VCaP (cell line): Measurements from ENCODE around the gene ZNF385A.

Experiments used
- H3K27ac ChIP-seq: fragments of 450-650 bp; 2 replicates; pipeline ENCODE4 v1.5.1; 2017
- TF ChIP-seq, protein P1 (sequence below): fragments of 450-650 bp; conservative IDR thresholded peaks from 2 replicates; pipeline ENCODE4 v1.5.1; 2017; ENCODE audit warnings: mild to moderate bottlenecking, moderate library complexity

ZNF385A gene

DNA sequence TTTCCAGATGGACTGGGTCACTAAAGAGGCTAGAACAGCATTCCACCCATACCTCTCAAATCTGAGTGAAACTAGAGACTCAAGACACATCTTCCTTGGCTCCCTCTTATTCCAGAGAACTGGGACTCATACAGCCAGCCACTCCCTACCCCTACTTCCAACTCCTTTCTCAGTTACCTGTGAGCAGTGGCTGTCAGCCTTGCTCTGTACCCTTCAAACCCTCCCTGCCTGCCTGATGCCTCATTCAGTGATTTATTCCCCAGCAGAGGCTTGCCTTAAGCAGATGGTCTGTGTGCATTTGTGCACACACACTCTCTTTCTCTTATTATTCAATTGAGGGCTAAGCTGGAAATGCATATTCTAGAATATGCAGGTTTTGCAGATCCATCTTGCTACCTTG lies 34.9 kb downstream of the ZNF385A start:
- no peak overlapping the region for H3K27ac ChIP-seq
- TF ChIP-seq, protein P1, sequence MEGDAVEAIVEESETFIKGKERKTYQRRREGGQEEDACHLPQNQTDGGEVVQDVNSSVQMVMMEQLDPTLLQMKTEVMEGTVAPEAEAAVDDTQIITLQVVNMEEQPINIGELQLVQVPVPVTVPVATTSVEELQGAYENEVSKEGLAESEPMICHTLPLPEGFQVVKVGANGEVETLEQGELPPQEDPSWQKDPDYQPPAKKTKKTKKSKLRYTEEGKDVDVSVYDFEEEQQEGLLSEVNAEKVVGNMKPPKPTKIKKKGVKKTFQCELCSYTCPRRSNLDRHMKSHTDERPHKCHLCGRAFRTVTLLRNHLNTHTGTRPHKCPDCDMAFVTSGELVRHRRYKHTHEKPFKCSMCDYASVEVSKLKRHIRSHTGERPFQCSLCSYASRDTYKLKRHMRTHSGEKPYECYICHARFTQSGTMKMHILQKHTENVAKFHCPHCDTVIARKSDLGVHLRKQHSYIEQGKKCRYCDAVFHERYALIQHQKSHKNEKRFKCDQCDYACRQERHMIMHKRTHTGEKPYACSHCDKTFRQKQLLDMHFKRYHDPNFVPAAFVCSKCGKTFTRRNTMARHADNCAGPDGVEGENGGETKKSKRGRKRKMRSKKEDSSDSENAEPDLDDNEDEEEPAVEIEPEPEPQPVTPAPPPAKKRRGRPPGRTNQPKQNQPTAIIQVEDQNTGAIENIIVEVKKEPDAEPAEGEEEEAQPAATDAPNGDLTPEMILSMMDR: no peak

DNA sequence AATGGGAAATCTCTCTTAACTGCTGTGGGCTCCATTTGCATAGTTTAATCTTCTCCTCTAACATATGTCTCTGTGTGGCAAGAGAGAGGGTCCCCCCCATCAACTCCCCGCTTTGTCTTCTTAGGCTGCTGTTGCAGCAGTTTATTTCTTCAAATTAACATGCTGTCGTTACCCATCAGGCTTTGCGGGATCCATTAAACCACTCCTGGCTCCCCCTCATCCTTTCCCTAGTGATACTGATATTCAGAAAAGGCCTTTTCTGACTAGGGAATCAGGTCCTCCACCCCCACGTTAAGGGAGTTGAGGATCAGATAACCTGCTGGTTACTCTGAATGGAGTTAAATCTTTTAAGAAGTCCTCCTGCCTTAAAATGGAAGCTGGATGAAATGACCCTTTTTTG lies 35.5 kb downstream of the ZNF385A start:
- TF ChIP-seq, protein P1: no peak
- no peak overlapping the region for H3K27ac ChIP-seq

DNA sequence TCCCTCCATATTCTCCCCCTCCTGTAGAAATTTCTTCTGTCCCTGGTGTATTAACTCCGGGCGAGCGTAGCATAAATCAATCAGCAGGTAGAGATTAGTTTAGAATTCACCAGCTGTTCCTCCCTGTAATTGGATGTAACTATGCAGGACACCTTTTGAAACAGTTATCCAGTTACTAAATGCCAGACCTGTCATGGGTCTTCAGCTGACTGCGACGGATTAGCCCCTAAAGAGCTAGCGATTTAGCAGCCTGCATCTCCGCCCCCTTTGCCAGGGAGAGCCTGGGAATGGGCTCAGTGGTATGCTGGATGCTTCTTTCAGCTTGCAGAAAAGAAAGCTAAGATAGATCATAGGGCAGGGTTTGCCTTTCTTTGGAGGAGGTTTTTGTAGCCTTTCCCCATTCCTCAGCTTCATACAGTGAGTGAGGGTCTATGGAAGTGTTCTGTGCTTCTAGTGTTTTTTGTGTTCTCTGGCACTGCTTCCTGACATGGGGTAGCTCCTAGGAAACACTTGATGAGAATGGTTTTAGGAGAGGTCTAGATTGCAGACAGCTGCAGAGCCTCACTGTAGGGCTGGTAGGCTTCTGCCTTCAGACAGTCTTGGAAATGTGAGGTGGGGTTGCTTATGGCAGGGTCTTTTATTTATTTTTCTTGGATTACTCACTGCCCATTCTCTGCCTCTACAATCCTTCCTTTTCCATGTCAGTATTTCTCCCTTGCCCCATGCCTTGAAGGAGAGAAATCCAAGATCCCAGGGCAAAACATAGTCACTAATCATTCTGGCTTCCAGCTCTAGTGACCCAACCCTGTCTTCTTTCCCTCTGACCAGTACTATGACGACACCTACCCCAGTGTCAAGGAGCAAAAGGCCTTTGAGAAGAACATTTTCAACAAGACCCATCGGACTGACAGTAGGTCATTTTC lies 42.9 kb downstream of the ZNF385A start:
- TF ChIP-seq, protein P1: no peak

DNA sequence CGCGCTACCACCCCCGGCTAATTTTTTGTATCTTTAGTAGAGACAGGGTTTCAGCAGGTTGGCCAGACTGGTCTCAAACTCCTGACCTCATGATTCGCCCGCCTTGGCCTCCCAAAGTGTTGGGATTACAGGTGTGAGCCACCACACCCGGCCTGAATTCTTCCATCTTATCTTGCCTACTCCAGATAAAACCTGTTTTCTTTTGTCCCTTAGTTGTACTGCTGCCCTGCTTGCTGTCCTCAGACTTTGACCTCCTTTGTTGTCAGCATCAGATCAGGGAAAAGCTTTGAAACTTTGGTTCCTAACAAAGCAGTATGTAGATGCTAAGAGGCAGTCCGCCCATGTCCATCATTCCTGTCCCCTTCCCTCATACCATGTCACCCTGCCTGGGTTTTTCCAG lies 43.7 kb downstream of the ZNF385A start:
- TF ChIP-seq, protein P1: no peak
- H3K27ac ChIP-seq: no peak overlapping the region

More for the DNA sequence above, 42.9 kb downstream of the ZNF385A start:
- H3K27ac ChIP-seq: no peak overlapping the region

DNA sequence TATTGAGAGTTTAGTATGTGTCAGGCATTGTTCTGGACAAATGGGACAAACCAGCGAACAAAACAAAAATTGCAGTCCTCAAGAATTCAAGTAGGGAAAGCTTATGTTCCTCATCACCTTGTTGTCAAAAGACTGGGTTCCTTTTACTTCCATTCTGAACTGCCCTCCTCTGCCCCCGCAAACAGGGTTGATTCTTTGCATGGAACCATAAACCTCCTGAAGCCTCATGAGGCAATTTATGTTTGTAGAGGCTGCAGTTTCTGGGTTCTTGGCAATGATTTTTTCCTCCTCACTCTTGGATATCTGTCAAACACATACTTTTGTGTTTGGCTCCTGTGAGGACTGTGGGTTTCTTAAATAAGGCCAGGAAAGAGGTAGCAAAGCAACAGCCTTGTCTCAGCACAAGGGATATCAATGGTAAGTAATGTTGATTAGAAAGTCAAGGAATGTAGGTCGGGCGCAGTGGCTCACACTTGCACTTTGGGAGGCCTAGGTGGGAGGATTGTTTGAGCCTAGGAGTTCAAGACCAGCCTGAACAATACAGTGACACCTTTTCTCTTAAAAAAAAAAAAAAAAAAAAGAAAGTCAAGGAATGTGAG lies 45.7 kb downstream of the ZNF385A start:
- TF ChIP-seq, protein P1: no peak
- H3K27ac ChIP-seq: no peak overlapping the region

DNA sequence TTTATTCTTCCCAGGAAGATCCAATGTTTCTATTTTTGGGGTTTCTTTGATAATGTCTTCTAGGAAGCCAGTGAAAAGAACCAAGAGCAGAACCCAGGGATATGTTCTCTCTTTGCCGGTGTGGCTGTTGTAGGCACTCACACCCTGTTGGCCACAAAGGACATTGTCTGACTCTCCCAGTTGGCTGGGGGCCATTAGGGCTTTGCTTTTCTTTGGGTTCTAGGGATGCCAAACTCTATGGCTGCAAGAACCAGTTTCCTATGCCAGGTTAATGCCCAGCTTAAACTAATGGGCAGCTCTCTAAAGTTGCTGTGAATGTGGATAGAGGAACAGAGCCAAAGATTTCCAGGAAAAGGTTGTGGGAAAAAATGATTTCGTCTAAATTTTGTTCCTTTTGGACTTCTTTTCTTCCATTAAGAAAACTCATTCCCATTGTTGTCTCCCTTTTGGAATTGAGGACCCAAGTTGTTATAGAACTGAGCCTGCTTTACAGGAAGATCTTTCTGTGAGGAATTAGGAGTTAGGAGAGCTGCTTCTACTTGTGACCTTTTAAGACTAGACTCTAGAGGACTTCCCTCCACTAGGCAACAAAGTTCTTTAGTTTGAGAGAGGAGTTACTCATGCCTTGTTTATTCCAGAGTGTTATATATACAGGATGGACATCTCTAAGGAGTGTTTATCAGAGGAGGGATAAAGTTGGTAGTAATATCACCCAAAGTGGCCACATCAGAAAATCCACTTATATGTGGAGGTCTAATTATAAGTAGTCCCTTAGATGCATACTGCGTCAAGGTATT lies 46.5 kb downstream of the ZNF385A start:
- no peak overlapping the region for H3K27ac ChIP-seq
- TF ChIP-seq, protein P1: no peak
